OCI-LY1 (cell line): Measurements from ENCODE around the gene NEUROG2.

ENCODE experiments used
- H2AFZ ChIP-seq: fragments of 200-600 bp; sonication (generic), shearing (Covaris generic); 2 replicates; pipeline ENCODE4 v1.6.0; 2014; ENCODE audit warnings: antibody characterized with exemption, mild to moderate bottlenecking, low read length
- H3F3A ChIP-seq: fragments of 200-600 bp; sonication (generic), shearing (Covaris generic); 2 replicates; pipeline ENCODE4 v1.6.0; 2014; ENCODE audit warnings: mild to moderate bottlenecking, antibody characterized with exemption, low read length, moderate library complexity; ENCODE audit not compliant: insufficient read depth
- H3K27ac ChIP-seq: fragments of 200-600 bp; sonication (generic); 2 replicates; pipeline ENCODE4 v1.5.1; 2014; ENCODE audit warnings: low read length, mixed run types, mild to moderate bottlenecking, low read depth; ENCODE audit not compliant: poor library complexity, severe bottlenecking
- H3K27me3 ChIP-seq: fragments of 200-600 bp; sonication (generic); 2 replicates; pipeline ENCODE4 v1.6.0; 2014; ENCODE audit warnings: antibody characterized with exemption, mild to moderate bottlenecking, low read length, moderate library complexity; ENCODE audit not compliant: insufficient read depth
- H3K36me3 ChIP-seq: fragments of 200-600 bp; sonication (generic); 2 replicates; pipeline ENCODE4 v1.6.1; 2014; ENCODE audit warnings: mild to moderate bottlenecking, antibody characterized with exemption, low read length, moderate library complexity, mixed read lengths; ENCODE audit not compliant: insufficient read depth
- H3K4me1 ChIP-seq: fragments of 200-600 bp; sonication (generic); 2 replicates; pipeline ENCODE4 v1.5.1; 2014; ENCODE audit warnings: mild to moderate bottlenecking, low read length, moderate library complexity; ENCODE audit not compliant: insufficient read depth, severe bottlenecking
- H3K4me2 ChIP-seq: fragments of 200-600 bp; sonication (generic), shearing (Covaris generic); 2 replicates; pipeline ENCODE4 v1.6.1; 2014; ENCODE audit warnings: low read length
- H3K4me3 ChIP-seq: fragments of 200-600 bp; sonication (generic); 2 replicates; pipeline ENCODE4 v1.5.1; 2014; ENCODE audit warnings: low read length, low read depth, mild to moderate bottlenecking, mixed read lengths; ENCODE audit not compliant: poor library complexity, severe bottlenecking
- H3K79me2 ChIP-seq: fragments of 200-600 bp; shearing (Covaris generic); 2 replicates; pipeline ENCODE4 v1.6.1; 2016; ENCODE audit warnings: mixed run types, low read length, mixed read lengths; ENCODE audit not compliant: insufficient read depth
- H3K9ac ChIP-seq: fragments of 200-600 bp; sonication (generic), shearing (Covaris generic); 2 replicates; pipeline ENCODE4 v1.6.1; 2014; ENCODE audit warnings: mild to moderate bottlenecking, low read length, mixed read lengths
- H3K9me2 ChIP-seq: fragments of 200-600 bp; sonication (generic), shearing (Covaris generic); 2 replicates; pipeline ENCODE4 v1.6.1; 2014; ENCODE audit warnings: low read depth, mild to moderate bottlenecking, low read length, mixed read lengths
- H3K9me3 ChIP-seq: fragments of 200-600 bp; shearing (Covaris generic); 2 replicates; pipeline ENCODE4 v1.6.1; 2014; ENCODE audit warnings: low read length, mixed read lengths
- H4K20me1 ChIP-seq: fragments of 200-600 bp; sonication (generic), shearing (Covaris generic); 2 replicates; pipeline ENCODE4 v1.6.0; 2016; ENCODE audit warnings: mild to moderate bottlenecking, low read length; ENCODE audit not compliant: insufficient read depth
- EZH2 ChIP-seq: fragments of 200-600 bp; sonication (generic), shearing (Covaris generic); IDR thresholded peaks from 2 replicates; pipeline ENCODE4 v1.8.0; 2017; ENCODE audit warnings: borderline replicate concordance, mixed run types, mild to moderate bottlenecking, antibody characterized with exemption, low read length, moderate library complexity, mixed read lengths
- TF ChIP-seq, protein P1 (sequence below): fragments of 200-600 bp; sonication (generic), shearing (Covaris generic); IDR thresholded peaks from 2 replicates; pipeline ENCODE4 v1.5.1; 2017; ENCODE audit warnings: mild to moderate bottlenecking, antibody characterized with exemption, low read length, moderate library complexity, mixed read lengths

NEUROG2 gene

DNA sequence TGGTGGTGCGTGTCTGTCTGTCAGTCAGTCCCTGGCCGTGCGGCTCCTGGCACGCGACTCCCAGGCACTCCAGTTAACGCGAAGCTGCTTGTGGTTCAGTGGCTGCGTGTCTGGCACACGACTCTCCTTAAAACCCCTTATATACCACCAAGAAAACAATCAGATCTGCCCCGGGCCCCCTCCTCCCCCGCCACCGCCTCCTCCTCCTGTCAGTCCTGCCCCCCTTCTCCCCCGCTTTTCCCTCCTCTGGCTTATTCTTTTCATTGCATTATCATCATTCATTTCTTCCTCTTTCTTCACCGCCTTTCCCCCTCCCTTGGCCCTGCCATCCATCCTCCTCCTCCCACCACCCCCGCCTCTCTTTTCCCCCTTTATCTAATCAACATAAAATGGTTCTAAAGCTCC, at the start of gene NEUROG2:
TSS of gene NEUROG2 (minus strand) at position 115 of the 405 bp plus-strand sequence. CDS start 705 bp downstream, outside the sequence.
- Histone ChIP-seq H3K9ac (no peak within 1 kb of the TSS; the same call in 1 of the 2 replicates), H3K4me1 (peaks cover 31% of the 10 kb centered on the region), H3K4me3 (peak within 1 kb of the TSS; percentile 63), H3K79me2 (no peaks in the 10 kb centered on the region), H3K9me3 (no peaks in the 10 kb centered on the region), H3K27ac (no peak within 1 kb of the TSS), H3K27me3 (peaks cover 8% of the 10 kb centered on the region; the same call in 1 of the 2 replicates), H2AFZ (no peak within 1 kb of the TSS), H3K9me2 (no peaks in the 10 kb centered on the region), H4K20me1 (no peaks in the 10 kb centered on the region), H3K4me2 (peak within 1 kb of the TSS; percentile 90), H3K36me3 (no peaks in the 10 kb centered on the region), H3F3A (no peaks in the 10 kb centered on the region)
- no peak for TF ChIP-seq EZH2
- TF ChIP-seq, protein P1, sequence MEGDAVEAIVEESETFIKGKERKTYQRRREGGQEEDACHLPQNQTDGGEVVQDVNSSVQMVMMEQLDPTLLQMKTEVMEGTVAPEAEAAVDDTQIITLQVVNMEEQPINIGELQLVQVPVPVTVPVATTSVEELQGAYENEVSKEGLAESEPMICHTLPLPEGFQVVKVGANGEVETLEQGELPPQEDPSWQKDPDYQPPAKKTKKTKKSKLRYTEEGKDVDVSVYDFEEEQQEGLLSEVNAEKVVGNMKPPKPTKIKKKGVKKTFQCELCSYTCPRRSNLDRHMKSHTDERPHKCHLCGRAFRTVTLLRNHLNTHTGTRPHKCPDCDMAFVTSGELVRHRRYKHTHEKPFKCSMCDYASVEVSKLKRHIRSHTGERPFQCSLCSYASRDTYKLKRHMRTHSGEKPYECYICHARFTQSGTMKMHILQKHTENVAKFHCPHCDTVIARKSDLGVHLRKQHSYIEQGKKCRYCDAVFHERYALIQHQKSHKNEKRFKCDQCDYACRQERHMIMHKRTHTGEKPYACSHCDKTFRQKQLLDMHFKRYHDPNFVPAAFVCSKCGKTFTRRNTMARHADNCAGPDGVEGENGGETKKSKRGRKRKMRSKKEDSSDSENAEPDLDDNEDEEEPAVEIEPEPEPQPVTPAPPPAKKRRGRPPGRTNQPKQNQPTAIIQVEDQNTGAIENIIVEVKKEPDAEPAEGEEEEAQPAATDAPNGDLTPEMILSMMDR, result no peak

DNA sequence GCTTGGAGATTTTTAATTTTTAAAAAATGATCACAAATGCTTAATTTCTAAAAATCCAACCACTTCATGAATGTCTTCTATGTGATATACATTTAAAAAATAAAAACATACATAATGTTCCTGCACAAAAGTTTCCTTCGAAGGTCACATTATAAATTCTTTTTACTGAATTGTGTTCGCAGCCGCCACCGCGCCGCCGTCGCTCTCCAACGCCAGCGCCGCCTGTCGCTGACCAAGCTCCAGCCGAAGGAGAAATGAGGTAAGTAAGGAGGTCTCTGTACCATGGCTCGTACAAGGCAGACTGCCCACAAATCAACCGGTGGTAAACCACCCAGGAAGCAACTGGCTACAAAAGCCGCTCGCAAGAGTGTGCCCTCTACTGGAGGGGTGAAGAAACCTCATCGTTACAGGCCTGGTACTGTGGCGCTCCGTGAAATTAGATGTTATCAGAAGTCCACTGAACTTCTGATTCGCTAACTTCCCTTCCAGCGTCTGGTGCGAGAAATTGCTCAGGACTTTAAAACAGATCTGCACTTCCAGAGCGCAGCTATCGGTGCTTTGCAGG, 48.8 kb upstream of the NEUROG2 start:
- Histone ChIP-seq H2AFZ (no peak overlapping the region), H3K4me2 (no peak overlapping the region), H3K9ac (no peak overlapping the region), H3K9me2 (no peaks in the 10 kb centered on the region), H3K79me2 (no peaks in the 10 kb centered on the region), H3K27me3 (no peaks in the 10 kb centered on the region), H3K4me3 (no peak overlapping the region), H3K9me3 (no peaks in the 10 kb centered on the region), H3F3A (no peaks in the 10 kb centered on the region), H3K4me1 (peaks cover 10% of the 10 kb centered on the region), H4K20me1 (no peaks in the 10 kb centered on the region), H3K36me3 (peaks cover 21% of the 10 kb centered on the region; the same call in 1 of the 2 replicates), H3K27ac (no peak overlapping the region)
- TF ChIP-seq EZH2, result no peak
- TF ChIP-seq, protein P1, result no peak; the same call in 1 of the 2 replicates

DNA sequence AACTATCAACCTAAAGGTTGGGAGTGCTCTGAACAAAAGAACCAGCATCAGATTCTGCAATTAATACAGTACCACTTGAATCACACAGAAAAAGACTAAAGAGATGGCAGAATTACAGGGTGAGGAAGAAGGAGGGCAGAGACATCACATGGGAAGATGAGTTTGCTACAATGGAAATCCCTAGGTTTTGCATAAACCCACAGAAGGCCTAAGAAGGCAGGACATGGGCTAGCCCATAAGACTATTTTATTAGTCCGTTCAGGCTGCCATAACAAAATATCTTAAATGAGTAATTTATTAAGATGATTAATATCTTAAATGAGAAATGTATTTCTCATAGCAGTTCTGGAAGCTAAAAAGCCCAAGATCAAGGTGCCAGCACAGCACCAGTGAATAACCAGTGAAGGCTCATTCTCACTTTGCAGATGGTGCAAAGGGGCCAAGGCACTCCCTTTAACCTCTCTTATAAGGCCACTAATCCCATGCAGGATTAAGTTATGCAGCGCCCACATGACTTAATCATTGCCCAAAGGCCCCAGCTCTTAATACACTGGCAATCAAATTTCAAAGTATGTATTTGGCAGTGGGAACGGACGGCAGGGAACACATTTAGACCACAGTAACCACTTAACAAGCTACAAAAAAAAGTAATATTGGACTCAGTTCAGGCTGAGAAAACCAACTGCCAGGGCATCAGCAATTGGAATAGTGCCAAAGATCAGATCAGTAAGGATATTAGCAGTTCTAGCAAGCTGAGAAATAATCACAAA, 47.6 kb upstream of the NEUROG2 start:
- Histone ChIP-seq H3K4me3 (no peak overlapping the region), H3K27ac (no peak overlapping the region), H3K4me1 (peaks cover 10% of the 10 kb centered on the region)

More for the DNA sequence above, 47.6 kb upstream of the NEUROG2 start:
- Histone ChIP-seq H4K20me1 (no peaks in the 10 kb centered on the region), H3K79me2 (no peaks in the 10 kb centered on the region), H2AFZ (no peak overlapping the region), H3K36me3 (peaks cover 23% of the 10 kb centered on the region; the same call in 1 of the 2 replicates), H3F3A (no peaks in the 10 kb centered on the region), H3K9me2 (no peaks in the 10 kb centered on the region), H3K9me3 (no peaks in the 10 kb centered on the region), H3K4me2 (no peak overlapping the region), H3K27me3 (no peaks in the 10 kb centered on the region), H3K9ac (no peak overlapping the region)
- TF ChIP-seq EZH2, result no peak
- TF ChIP-seq, protein P1, result no peak
